PC-9 (cell line): ENCODE measurements around the gene FILIP1. TPM values are rescaled to one million over a fixed set of nuclear protein-coding genes. Genes with fewer than 3 reads are reported as not detected.

ENCODE experiments used
- BruUV-seq: library from RNA; stranded (reverse); fragments of 400-500 nt; replicated peaks from 2 replicates; lab custom pipeline; 2021; lab: Mats Ljungman, UMichigan
- CTCF ChIA-PET: fragments of 300-600 bp; sonication (Branson Sonifier 250); formaldehyde crosslinking; loops from one replicate; lab custom pipeline; 2022; ENCODE audit warnings: antibody characterized with exemption; lab: Charles Lee
- POLR2A ChIA-PET: fragments of 300-600 bp; sonication (Branson Sonifier 250); formaldehyde crosslinking; loops from one replicate; lab custom pipeline; 2022; ENCODE audit warnings: antibody characterized with exemption; ENCODE audit not compliant: unreplicated experiment; lab: Charles Lee
- DNase-seq, 2 experiments: peaks; one replicate each; pipeline versions ENCODE4 v3.0.0 to v3.0.0-alpha.2; 2015 to 2022; ENCODE audit warnings: mixed read lengths in 1 of 2
- H2AFZ ChIP-seq: fragments of 200-600 bp; sonication (generic); 2 replicates; pipeline ENCODE4 v1.8.1; 2017; ENCODE audit warnings: antibody characterized with exemption
- H3F3A ChIP-seq: fragments of 200-600 bp; sonication (generic); 2 replicates; pipeline ENCODE4 v1.8.1; 2017; ENCODE audit warnings: antibody characterized with exemption, mild to moderate bottlenecking, low read depth; ENCODE audit not compliant: insufficient read depth
- H3K27ac ChIP-seq: fragments of 200-600 bp; sonication (generic); 2 replicates; pipeline ENCODE4 v1.6.1; 2016; ENCODE audit warnings: mixed run types
- H3K27me3 ChIP-seq: fragments of 200-600 bp; sonication (generic); 2 replicates; pipeline ENCODE4 v1.6.1; 2016; ENCODE audit warnings: low read depth, mixed run types; ENCODE audit not compliant: insufficient read depth
- H3K36me3 ChIP-seq: fragments of 200-600 bp; sonication (generic); 2 replicates; pipeline ENCODE4 v1.6.1; 2016; ENCODE audit warnings: low read depth, mixed run types
- H3K4me1 ChIP-seq: fragments of 200-600 bp; sonication (generic); replicated peaks from 2 replicates; pipeline ENCODE4 v1.6.1; 2016; ENCODE audit warnings: mixed run types; ENCODE audit not compliant: insufficient read depth
- H3K4me2 ChIP-seq: fragments of 200-600 bp; sonication (generic); 2 replicates; pipeline ENCODE4 v1.6.1; 2017; ENCODE audit warnings: mixed run types
- H3K4me3 ChIP-seq: fragments of 200-600 bp; sonication (generic); 2 replicates; pipeline ENCODE4 v1.6.1; 2016; ENCODE audit warnings: mixed run types
- H3K79me2 ChIP-seq: fragments of 200-600 bp; sonication (generic); 2 replicates; pipeline ENCODE4 v1.6.1; 2017; ENCODE audit warnings: low read depth, mixed run types
- H3K9me2 ChIP-seq: fragments of 200-600 bp; sonication (generic); 2 replicates; pipeline ENCODE4 v1.8.1; 2017; ENCODE audit warnings: mild to moderate bottlenecking; ENCODE audit not compliant: insufficient read depth
- H3K9me3 ChIP-seq: fragments of 200-600 bp; sonication (generic); 2 replicates; pipeline ENCODE4 v1.8.1; 2016; ENCODE audit warnings: low read depth; ENCODE audit not compliant: insufficient read depth
- H4K20me1 ChIP-seq: fragments of 200-600 bp; sonication (generic); 2 replicates; pipeline ENCODE4 v1.8.1; 2017; ENCODE audit not compliant: insufficient read depth
- EZH2 ChIP-seq: fragments of 200-600 bp; sonication (generic); IDR thresholded peaks from 2 replicates; pipeline ENCODE4 v1.8.0; 2017; ENCODE audit warnings: antibody characterized with exemption, low read depth
- intact Hi-C: fragments of 100-400 bp; cut with micrococcal nuclease; formaldehyde crosslinking; loops from one replicate; pipeline ENCODE4 v1.10.0; 2022; ENCODE audit not compliant: unreplicated experiment
- total RNA-seq: library from RNA; stranded (reverse); gene quantifications from 2 replicates; pipeline ENCODE4 v1.2.3, GENCODE V29; 2021
- TF ChIP-seq, protein P1 (sequence below): fragments of 200-600 bp; sonication (generic); conservative IDR thresholded peaks from 2 replicates; pipeline ENCODE4 v1.6.1; 2017; ENCODE audit warnings: mixed run types, antibody characterized with exemption, mild to moderate bottlenecking, moderate library complexity

The FILIP1 gene
- total RNA-seq, 1 experiment from 2014 or later, result 0.15 TPM

DNA sequence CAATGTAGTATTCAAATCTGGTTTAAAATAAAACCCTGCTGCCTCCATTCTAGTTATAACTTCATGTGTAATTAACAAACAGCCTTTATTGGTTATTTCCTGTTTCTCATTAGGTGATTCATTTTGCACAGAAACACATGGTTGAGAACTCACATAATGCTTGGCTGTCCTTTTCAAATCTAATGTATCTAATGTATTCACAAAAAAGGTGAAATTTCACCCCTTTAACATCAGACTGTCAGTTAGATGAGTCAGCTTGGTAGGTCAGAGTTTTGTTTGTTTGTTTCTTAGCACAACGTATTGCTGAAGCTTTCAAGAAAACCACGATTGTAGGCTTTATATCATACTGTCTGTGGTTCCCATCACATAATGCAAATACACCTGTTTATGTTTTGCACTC, 130.3 kb downstream of the FILIP1 start:
- Histone ChIP-seq H3K4me3 (no peak overlapping the region), H3K36me3 (no peaks in the 10 kb centered on the region), H3K4me2 (no peak overlapping the region), H3K9me2 (no peaks in the 10 kb centered on the region), H4K20me1 (no peaks in the 10 kb centered on the region; the same call in 1 of the 2 replicates), H2AFZ (no peak overlapping the region), H3K27me3 (no peaks in the 10 kb centered on the region), H3K4me1 (no peaks in the 10 kb centered on the region), H3K9me3 (peaks cover 4% of the 10 kb centered on the region; the same call in 1 of the 2 replicates), H3K79me2 (no peaks in the 10 kb centered on the region), H3F3A (peaks cover 3% of the 10 kb centered on the region; the same call in 1 of the 2 replicates), H3K27ac (no peak overlapping the region)
- no peak for DNase-seq
- no TSS peak for BruUV-seq
- CTCF ChIA-PET, result no interaction called here
- intact Hi-C loops, result no loop called here
- POLR2A ChIA-PET, result no interaction called here
- no peak for TF ChIP-seq EZH2
- TF ChIP-seq, protein P1, sequence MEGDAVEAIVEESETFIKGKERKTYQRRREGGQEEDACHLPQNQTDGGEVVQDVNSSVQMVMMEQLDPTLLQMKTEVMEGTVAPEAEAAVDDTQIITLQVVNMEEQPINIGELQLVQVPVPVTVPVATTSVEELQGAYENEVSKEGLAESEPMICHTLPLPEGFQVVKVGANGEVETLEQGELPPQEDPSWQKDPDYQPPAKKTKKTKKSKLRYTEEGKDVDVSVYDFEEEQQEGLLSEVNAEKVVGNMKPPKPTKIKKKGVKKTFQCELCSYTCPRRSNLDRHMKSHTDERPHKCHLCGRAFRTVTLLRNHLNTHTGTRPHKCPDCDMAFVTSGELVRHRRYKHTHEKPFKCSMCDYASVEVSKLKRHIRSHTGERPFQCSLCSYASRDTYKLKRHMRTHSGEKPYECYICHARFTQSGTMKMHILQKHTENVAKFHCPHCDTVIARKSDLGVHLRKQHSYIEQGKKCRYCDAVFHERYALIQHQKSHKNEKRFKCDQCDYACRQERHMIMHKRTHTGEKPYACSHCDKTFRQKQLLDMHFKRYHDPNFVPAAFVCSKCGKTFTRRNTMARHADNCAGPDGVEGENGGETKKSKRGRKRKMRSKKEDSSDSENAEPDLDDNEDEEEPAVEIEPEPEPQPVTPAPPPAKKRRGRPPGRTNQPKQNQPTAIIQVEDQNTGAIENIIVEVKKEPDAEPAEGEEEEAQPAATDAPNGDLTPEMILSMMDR, result no peak

DNA sequence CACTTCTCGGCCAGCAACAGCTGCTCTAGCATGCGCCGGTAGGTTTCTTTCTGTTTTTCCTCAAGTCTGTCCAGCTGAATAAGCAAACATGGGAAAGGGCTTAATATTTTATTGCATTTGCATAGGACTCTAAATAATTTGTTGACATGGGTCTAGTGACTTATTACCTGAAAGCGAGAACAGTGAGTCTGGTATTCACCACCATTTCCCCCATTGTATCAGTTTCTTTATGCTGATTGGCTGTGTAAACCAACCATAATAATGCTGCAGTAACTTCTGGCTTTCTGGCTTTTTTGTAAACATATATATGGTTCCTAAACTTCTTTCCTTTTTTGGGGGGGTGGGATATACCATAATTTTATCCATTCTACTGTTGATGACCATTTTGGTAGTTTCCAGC, 140.0 kb downstream of the FILIP1 start:
- CTCF ChIA-PET, result no interaction called here
- no peak for TF ChIP-seq EZH2
- TF ChIP-seq, protein P1, result no peak
- no peaks in the 10 kb centered on the region for H3K9me3 ChIP-seq
- no peak for DNase-seq
- H3K4me3 ChIP-seq, result no peak overlapping the region
- no peaks in the 10 kb centered on the region for H3K9me2 ChIP-seq
- H3K4me2 ChIP-seq, result no peak overlapping the region
- H4K20me1 ChIP-seq, result no peaks in the 10 kb centered on the region
- no peaks in the 10 kb centered on the region for H3K36me3 ChIP-seq
- no peak overlapping the region for H3K27ac ChIP-seq
- no peaks in the 10 kb centered on the region for H3F3A ChIP-seq
- no peaks in the 10 kb centered on the region for H3K4me1 ChIP-seq
- H3K27me3 ChIP-seq, result no peaks in the 10 kb centered on the region
- no peak overlapping the region for H2AFZ ChIP-seq
- BruUV-seq, result no TSS peak
- intact Hi-C loops, result no loop called here
- POLR2A ChIA-PET, result no interaction called here
- no peaks in the 10 kb centered on the region for H3K79me2 ChIP-seq

DNA sequence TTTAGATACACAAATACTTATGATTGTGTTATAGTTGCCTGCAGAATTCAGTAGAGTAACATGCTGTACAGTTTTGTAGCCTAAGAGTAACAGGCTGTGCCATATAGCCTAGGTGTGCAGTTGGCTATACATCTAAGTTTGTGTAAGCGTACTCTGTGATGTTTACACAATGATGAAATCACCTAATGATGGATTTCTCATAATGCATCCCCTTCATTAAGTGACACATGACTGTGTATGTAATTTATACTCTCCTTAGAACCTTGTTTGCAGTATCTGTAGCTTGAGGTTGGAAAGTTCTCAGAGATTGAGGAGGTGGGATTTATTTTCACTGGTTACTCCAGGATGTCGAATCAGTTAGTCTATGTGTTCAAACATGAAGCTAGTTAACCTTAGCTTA, 142.0 kb downstream of the FILIP1 start:
- ChIA-PET POLR2A (interaction anchor here (0.6 kb wide), 1 partner anchor 260 kb away, joined by 7 read pairs; no protein-coding TSS in a partner anchor), CTCF (no interaction called here)
- no peak for TF ChIP-seq EZH2
- TF ChIP-seq, protein P1, result no peak

More for the DNA sequence above, 142.0 kb downstream of the FILIP1 start:
- Histone ChIP-seq H3K9me3 (no peaks in the 10 kb centered on the region), H3K36me3 (no peaks in the 10 kb centered on the region), H3K4me3 (no peak overlapping the region), H3K4me2 (no peak overlapping the region), H3K4me1 (no peaks in the 10 kb centered on the region), H4K20me1 (no peaks in the 10 kb centered on the region), H3K79me2 (no peaks in the 10 kb centered on the region), H3K27ac (no peak overlapping the region), H3K9me2 (no peaks in the 10 kb centered on the region), H2AFZ (no peak overlapping the region), H3K27me3 (no peaks in the 10 kb centered on the region), H3F3A (no peaks in the 10 kb centered on the region)
- DNase-seq, result no peak
- BruUV-seq, result no TSS peak
- intact Hi-C loops, result no loop called here
